GM21381 (cell line): ENCODE results near the gene KCNT1.

ENCODE experiments used
- ATAC-seq: cut with Tn5 transposase; IDR thresholded peaks from one replicate; pipeline ENCODE4 v1.9.1; 2021; ENCODE audit warnings: mild to moderate bottlenecking, moderate library complexity; ENCODE audit not compliant: unreplicated experiment

Gene KCNT1

DNA sequence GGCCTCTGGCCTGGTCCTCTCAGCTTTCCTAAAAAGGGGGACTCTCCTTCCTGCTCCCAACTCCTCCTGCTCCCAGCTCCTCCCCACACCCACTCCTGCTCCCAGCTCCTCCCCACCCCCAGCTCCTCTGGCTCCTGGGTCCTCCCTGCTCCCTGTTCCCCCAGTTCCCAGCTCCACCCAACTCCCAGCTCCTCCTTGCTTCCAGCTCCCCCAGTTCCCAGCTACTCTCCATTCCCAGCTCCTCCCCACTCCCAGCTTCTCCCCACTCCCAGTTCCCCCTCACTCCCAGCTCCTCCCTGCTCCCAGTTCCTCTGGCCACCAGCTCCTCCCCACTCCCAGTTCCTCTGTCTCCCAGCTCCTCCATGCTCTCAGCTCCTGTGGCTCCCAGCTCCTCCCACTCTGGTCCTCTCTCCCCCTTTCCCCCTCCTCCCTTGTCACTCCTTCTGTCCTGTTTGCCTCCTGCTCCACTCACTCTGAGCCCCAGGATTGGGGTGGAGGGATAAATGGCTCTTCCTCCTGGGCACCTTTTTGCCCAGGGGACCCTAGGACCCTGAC, 75.7 kb downstream of the KCNT1 start:
- ATAC-seq, result no peak

DNA sequence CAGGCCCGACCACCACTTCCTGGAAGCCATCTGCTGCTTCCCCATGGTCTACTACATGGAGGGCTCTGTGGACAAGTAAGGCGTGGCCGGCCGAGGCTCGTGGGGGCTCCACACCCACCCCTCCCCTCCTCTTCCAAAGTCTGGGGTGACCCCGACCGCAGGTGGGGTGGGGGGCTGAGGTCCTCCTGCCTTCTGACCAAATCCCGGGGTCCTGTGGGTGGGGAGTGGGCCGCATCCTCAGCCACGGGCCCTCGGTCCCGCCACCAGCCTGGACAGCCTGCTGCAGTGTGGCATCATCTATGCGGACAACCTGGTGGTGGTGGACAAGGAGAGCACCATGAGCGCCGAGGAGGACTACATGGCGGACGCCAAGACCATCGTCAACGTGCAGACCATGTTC, 76.4 kb downstream of the KCNT1 start:
- no peak for ATAC-seq

DNA sequence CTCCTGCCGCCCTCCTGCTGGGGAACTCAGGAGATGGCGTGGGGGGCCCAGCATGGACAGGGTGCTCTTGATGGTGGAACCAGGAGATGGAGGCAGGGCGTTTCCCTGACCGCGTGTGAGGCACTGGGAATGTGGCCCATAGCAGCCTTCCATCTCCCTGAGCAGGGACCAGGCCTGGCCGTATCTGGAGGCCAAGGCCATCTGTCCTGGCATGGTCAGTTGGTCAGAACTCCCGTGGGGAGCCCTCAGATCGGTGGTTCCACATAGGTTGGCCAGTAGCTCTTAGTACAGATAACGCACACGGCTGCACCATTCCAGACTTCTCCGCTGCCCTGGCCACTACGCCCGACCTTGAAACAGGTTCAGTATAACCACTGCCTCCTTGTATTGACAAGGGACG, 77.6 kb downstream of the KCNT1 start:
- no peak for ATAC-seq

DNA sequence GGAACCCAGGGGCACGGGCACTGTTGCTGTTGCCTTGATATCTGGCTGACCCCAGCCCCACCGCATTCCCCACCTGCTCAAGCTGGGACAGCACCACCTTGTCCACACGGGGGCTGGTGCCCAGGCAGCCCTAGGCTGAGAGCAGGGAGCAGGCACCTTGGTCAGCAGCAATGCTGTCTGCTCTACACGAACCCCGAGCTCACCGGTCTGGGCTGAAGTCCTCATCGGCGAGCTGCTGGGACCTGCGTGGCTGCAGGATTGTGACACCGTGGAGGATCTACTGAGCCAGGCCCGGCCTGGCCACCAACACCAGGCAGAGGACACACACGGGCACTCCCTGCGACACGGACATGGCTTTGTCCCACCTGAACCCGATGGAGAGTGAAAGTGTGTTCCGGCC, 78.1 kb downstream of the KCNT1 start:
- no peak for ATAC-seq

DNA sequence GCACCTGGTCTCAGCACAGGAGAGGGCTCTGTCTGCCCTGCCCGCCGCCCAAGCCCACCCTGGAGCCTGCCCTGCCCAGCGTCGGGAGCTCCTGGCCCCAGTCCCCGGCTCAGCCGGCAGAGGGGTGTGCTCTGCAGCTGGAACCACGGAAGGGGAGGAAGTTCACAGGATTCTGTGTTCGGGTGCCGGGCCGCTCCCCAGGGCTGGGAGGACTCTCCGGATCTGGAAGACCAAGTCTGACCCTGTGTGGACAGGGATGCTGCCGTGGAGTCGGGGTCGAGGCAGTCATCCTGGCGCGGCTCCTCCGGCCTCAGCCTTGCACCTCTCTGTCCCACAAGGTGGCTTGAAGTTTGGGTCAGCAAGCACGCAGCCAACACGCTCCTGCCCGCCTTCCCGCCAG, 78.6 kb downstream of the KCNT1 start:
- no peak for ATAC-seq

DNA sequence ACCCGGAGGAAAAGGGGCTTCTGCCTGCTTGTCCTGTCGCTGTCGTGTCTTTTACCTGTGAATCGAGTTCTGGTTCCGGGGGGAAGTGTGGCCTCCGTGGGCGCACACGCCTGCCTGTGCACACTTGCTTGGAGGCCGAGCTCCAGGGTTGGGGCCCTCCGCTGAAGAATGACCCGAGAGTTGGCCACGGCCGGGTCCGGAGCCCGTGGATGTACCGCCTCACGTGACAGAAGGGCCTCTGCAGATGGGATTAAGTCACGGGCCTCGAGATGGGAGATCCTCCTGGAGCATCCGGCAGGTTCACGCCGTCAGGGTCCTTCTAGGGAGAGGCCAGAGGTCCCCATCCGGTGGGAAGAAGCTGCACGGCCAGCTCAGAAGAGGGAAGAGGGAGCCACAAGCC, 81.0 kb downstream of the KCNT1 start:
- ATAC-seq, result no peak

DNA sequence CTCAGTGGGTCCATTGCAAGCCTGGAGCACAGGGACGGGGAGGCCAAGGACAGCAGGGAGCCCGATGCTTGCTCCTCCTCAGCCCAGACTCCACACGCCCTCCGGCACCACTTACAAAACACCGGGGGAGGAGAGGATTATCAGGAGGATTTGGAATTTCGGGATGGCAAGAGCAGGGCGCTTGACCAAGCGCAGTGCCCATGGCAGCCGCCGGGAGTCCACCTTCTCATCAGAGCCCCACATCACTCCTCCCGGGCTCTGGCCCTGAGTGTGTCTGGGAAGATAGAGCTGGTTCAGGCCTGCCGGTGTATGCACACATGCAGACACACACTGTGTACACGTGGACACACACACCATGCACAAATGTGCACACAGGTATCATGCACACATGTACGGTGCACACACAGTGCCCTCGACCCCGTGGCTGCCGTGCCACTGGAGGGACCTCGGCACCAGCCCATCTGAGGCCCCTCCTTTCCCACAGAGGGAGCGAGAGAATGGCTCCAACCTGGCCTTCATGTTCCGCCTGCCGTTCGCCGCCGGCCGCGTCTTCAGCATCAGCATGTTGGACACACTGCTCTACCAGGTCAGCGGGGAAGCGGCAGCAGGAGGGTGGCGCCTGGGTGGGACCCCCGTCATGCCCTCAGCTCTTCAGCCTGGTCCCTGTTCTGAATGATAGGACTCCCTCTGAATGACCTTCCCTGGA, 81.7 kb downstream of the KCNT1 start:
- ATAC-seq, result no peak

DNA sequence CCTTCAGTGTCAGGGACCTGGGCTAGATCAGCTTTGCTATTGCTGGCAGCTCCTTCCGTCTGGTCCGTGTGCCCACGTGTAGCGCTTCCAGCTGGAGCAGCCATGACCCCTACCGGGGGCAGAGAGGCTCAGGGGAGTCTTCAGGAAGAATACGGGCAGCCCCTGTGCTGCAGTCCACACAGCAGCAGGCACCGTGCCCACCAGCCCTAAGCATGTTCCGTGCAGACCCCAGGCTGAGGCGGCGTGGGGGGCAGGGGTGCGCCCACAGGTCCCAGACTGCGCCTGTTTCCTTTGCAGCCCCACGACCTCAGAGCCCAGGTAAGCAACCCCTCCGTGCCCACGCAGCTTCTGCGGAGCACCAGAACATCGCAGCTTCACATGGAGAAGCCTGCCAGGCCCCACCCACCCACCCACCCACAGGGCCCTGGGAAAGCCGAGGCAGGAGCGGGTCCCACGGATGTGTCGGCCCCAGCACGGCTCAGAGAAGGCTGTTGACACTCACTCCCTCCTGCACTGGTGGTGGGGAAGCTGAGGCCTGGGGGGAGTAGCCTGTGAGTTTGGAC, 83.1 kb downstream of the KCNT1 start:
- no peak for ATAC-seq

DNA sequence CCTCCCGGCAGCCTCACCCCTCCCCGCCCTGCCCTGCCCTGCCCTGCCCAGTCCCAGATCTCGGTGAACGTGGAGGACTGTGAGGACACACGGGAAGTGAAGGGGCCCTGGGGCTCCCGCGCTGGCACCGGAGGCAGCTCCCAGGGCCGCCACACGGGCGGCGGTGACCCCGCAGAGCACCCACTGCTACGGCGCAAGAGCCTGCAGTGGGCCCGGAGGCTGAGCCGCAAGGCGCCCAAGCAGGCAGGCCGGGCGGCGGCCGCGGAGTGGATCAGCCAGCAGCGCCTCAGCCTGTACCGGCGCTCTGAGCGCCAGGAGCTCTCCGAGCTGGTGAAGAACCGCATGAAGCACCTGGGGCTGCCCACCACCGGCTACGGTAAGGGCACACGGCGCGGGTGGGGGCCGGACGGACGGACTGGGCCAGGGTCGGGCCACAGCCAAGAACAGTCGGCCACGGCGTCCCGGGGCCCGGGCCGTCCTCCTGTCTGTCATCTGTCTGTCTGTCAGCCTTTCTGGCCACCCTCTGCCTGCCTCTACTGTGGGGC, 84.2 kb downstream of the KCNT1 start:
- ATAC-seq, result no peak

DNA sequence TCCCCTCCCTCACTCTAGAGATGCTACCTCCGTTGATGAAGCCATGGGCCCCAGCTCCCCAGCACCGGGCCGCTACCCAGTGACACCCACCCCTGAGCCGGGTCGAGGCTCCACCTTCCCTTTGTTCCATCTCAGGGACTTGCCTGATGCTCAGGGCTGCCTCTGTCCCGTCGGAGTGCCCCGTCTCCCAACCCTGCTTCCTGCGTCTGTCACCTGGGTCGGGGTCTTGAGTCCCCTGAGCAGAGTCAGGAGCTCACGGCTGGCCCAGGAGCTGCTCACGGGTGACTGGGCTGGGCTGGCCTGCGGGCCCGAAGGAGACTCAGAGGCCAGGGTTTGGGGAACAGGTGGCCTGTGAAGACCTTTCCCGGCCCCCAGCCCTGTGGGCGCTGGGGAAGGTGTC, 85.3 kb downstream of the KCNT1 start:
- ATAC-seq, result no peak

DNA sequence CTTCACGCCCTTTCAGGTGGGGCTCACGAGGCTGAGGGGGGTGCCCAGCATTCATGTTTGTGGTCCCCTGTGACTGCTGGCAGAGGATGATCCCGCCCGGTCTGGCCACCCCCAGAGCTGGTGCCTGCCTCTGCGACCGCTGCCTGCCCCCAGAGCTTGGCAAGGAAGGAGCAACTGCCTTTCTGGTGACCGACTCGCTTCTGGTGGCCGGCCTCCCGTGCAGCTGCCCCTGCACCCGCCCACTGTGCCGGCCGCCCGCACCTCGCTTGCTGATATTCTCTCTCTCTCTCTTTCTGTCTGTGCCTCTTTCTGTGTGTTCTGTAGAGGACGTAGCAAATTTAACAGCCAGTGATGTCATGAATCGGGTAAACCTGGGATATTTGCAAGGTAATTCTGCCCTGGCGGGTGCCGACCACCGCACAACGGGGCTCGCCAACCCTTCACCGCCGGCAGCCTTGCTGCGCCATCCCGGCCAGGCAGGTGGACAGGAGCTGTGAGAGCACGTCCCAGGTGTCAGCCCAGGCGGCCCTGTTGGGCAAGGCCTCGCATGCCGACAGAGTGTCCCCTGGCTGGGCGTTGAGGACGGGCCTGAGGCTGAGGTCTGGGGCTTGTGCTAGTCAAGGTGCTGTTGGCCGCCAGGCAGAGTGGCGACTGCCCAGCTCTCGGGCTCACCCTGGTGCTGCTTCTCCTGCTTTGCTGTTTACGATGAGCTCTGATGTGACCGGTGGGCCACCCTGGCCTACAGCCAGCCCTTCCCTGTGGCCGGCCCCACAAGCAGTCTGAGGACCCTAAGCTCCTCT, 86.0 kb downstream of the KCNT1 start:
- no peak for ATAC-seq

DNA sequence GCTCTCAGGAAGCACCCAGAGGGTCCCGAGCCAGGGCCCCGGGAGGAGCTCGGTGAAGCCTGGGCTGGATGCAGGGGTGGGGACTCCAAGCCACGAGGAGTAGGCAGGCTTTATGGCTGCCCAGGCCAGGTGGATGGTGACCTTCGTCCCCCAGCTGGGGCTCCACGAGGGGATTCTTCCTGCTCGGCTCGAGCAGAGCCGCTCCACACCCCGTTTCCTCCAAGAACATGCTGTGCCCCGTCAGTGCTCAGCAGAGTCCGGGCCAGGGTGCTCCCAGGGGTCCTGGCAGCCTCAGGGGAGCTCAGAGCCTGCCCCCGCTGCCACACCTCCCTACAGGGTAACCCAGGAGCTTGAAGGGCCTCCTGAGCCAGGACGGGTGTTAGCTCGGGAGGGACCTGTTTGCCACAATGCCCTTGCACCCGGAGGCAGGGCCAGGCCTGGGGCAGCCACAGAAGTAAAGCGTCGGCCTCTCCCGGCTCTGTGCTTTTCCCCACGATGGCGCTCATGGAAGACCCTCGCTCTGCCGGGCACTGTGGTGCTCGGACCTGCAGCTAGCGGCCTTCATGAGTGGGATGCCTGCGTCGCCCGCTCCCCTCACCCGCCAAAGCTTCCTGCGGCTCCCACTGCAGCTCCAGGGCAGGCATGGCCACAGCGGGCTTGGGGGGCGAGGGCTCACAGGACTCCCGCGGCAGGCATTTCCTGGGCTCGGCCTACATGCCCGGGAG, 86.8 kb downstream of the KCNT1 start:
- ATAC-seq, result no peak

DNA sequence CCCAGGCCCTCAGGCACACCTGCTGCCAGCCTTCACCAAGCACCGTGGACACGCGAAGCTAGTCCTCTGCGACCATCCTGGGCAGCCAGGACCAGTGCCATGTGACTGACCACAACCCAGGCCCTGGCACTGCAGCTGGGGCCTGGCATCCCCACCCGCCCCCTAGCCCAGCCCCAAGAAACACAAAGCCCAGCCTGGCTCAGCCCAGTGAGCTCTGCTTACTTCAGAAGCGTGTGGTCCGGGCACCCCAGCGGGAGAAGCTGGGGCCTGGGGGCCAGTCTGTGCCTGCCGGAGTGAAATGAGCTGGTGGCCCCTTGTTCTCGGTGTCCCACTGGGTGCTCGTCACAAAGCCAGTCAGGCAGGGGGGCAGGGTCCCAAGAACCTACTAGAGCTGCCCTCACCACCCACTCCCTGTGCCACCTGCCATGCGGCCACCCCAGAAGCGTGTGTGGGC, 87.9 kb downstream of the KCNT1 start:
- no peak for ATAC-seq

DNA sequence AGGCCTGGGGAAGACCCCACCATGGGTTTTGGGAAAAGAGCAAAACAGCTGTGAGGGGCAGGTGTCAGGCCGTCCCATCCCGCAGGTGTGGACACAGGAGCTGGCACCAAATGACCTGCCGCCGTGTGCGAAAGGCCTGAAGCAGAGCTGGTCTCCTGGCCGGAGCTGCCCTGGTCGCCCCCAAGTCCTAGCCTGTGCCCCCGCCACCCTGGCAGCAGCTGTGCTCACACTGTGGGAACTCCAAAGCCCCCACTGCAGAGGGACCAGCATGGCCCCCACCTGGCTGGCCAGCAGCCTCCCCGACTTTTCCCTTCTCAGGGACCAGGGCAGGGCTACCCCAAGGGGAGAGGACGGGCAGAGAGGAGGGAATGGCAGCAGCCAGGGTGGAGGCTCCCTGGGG, 88.4 kb downstream of the KCNT1 start:
- no peak for ATAC-seq

DNA sequence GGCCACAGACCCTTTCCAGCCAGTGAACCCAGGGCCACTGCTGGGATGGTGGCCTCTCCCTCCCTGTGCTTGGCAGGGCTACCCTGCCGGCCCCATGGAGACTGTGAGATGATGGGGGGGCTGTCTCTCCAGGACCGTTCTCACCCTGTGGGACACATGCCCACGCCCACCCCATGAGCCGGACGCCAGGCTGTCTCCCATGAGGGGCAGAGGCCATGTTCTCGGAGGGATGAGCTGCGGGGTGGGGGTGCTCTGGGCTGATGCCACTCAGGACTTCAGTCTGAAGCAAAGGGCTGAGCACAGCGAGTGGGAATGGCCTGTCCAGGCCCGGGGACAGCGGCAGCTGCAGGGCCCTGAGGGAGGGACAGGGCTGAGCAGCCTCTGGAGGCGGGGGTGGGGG, 88.9 kb downstream of the KCNT1 start:
- ATAC-seq, result no peak

DNA sequence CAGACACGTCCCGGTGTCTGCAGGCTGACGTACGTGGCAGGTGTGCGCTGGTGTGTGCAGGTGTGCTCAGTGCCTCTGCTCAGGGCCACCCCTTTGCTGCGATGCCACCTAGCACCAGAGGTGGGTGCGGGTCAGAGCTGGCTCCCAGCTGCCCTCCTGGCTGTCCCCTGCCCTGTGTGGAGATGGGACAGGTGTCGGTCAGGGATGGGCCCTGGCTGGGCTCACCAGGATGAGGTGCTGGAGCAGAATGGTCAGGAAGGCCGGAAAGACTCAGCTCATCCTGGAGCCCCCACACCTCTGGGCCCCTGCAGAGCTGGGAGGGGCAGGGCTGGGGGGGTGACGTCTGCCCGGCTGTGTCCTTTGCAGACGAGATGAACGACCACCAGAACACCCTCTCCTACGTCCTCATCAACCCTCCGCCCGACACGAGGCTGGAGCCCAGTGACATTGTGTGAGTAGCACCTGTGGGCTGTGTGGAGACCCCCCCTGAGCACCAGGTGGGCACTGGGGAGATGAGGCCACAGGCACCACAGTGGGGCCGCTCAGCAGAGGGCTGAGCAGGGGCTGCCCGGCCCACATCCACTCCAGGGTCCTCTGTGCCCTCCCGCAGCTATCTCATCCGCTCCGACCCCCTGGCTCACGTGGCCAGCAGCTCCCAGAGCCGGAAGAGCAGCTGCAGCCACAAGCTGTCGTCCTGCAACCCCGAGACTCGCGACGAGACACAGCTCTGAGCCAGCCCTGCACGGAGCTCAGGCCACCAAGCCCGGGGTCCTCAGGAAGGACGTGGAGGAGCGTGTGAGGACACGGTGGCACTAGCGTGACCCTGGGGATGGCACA, 89.7 kb downstream of the KCNT1 start:
- ATAC-seq, result no peak

DNA sequence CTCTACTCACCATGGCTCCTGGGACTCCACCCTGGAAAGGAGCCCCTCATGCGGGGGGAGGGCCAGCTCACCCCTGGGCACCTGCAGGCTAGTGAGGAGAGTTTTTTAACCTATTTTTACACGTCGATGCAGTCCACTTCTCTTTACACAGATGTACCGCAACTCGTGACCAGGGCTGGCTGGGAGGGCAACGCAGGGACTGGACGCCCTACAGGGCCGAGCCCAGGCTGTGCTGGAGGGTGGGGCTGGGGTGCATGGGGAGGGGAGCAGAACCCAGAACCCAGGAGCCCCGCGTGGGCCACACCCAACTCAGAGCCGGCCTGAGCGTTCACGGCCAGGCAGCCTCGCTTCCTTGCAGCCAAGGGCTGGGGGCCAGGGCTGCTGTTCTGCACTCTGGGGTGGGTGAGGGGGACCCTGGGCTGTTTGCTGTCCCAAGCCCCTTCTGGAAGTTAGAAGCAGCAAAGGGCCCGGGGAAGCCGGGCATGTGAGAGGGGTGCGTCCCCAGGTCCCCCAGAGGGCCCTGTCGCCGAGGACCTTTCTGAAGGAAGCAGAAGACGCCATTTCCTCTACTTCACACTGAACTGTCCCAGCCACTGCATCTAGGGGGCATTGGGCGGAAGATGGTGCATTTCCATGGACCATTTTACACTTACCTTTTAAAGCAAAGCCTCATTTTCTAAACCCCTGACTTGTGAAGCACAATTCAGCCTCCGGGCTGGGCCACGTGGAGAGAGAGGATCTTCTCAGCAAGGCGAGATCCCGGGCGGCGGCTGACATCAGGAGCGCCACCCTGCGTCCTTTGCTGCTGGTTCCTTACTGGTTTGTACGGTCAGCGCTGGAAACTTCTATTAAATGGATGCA, 90.5 kb downstream of the KCNT1 start:
- no peak for ATAC-seq

DNA sequence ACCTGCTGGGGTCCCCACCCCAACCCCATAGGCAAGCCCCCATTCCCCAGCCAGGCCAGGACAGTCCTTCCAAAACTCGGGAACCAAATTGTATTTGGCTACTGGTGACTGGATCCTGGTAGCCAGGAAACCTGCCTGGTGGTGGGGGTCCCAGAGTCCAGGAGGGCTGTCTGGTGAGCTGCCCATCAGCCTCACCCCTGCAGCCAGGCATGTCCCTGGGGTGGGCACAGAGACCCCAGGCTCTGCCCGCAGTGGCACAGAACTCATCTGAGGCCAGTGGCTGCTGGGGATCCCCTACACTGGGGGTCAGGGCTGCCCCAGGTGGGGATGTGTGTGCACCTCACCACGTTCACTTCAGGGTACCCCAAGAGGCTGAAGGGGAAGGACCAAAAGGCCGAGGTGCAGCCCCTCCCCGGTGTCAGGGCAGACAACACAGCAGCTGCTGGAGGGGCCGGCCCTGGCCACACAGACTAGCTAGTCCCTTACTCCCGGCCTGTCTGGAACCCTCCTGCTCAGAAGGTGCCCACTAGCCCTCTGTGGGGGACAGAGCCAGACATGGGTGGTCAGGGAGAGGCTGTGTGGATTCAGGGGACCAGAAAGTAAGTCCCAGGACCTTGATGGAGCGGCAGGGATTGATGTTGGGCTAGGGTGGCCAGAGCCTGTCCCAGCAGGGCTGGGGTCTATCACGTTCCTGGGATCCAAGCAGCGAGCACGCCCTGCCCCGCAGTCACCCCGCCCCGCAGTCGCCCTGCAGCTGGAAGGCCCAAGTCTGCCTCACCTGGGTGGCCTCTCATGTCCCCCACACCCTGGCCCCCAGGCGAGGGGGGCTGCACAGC, 91.5 kb downstream of the KCNT1 start:
- no peak for ATAC-seq
